SK-N-MC (cell line): ENCODE results near the gene ADARB1.

Experiments used
- EZH2 ChIP-seq: fragments of 200-600 bp; sonication (generic); IDR thresholded peaks from one replicate; pipeline ENCODE4 v1.6.1; 2017; ENCODE audit warnings: antibody characterized with exemption
- FOXP2 ChIP-seq: optimal IDR thresholded peaks from 2 replicates; pipeline ENCODE3; 2011; ENCODE audit warnings: mild to moderate bottlenecking, moderate library complexity; ENCODE audit not compliant: insufficient read depth; ENCODE audit errors: extremely low read length, control extremely low read depth
- POLR2AphosphoS5 ChIP-seq: IDR thresholded peaks from 2 replicates; pipeline ENCODE4 v1.6.1; 2012; ENCODE audit warnings: mild to moderate bottlenecking, low read depth, low read length, borderline replicate concordance

DNA sequence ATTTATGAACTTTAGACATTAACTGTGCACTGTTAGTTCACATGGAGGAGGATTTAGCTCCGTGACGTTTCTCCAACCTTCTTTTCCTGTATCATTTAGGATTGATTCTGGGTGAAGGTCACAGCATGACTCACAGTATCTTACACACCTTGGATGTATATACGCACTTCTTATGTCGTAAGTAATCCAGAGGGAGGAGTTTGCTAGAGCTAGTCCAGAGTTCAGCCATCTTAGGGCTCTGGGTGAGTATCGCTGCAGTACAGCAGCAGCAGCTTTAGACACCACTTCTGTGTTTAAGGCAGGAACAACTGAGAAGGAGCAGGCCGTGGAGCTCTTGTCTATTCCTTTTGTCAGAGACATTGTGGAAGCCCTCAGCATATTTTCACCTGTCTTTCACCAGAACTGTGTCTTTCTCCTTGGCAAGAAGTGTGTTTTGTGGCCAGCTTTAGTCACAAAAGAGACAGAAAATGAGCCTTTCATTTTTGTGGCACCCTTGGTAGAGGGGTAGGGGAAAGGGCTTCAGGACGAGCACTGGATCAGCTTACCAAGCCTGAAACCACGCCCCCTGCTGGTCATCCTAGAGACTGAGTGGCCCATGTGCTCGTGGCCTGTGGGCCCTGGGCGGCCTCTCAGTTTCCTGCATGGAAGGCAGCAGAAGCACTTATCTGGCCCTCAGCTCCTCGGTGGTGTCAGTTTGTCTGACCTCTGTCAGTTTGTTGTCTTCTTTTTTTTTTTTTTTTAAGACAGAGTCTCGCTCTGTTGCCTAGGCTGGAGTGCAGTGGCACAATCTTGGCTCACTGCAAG, 64.0 kb downstream of the ADARB1 start:
- TF ChIP-seq POLR2AphosphoS5 (no peak), EZH2 (no peak), FOXP2 (no peak)
